Measurements from ENCODE around the gene AKNA. TPM values are rescaled to one million over a fixed set of nuclear protein-coding genes. Genes with fewer than 3 reads are reported as not detected.

Gene AKNA, protein sequence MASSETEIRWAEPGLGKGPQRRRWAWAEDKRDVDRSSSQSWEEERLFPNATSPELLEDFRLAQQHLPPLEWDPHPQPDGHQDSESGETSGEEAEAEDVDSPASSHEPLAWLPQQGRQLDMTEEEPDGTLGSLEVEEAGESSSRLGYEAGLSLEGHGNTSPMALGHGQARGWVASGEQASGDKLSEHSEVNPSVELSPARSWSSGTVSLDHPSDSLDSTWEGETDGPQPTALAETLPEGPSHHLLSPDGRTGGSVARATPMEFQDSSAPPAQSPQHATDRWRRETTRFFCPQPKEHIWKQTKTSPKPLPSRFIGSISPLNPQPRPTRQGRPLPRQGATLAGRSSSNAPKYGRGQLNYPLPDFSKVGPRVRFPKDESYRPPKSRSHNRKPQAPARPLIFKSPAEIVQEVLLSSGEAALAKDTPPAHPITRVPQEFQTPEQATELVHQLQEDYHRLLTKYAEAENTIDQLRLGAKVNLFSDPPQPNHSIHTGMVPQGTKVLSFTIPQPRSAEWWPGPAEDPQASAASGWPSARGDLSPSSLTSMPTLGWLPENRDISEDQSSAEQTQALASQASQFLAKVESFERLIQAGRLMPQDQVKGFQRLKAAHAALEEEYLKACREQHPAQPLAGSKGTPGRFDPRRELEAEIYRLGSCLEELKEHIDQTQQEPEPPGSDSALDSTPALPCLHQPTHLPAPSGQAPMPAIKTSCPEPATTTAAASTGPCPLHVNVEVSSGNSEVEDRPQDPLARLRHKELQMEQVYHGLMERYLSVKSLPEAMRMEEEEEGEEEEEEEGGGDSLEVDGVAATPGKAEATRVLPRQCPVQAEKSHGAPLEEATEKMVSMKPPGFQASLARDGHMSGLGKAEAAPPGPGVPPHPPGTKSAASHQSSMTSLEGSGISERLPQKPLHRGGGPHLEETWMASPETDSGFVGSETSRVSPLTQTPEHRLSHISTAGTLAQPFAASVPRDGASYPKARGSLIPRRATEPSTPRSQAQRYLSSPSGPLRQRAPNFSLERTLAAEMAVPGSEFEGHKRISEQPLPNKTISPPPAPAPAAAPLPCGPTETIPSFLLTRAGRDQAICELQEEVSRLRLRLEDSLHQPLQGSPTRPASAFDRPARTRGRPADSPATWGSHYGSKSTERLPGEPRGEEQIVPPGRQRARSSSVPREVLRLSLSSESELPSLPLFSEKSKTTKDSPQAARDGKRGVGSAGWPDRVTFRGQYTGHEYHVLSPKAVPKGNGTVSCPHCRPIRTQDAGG (N-terminal part only)
- total RNA-seq (2021; fragmentation: NEBNext Ultra II Directional; extraction: Animal tissue kit (Norgen Biotek cat#: 25700)) (25.9 and 27.4 TPM in 2 replicates), polyA plus RNA-seq (2011; rRNA removed) (21.0 and 28.3 TPM in 2 replicates), polyA minus RNA-seq (2011; rRNA and poly(A)+ RNA removed) (21.8 and 26.9 TPM in 2 replicates)
- polyA plus RNA-seq (2011; cell fraction: cytosol; rRNA removed), result 18.3 TPM
- 62.7 TPM for polyA plus RNA-seq (2011; cell fraction: nucleus; rRNA removed)
- polyA plus RNA-seq (2012, experiment 1 of 2), result 16.3 to 28.1 TPM (median 25.3 TPM) in 4 replicates
- 16.4 TPM for polyA plus RNA-seq (2012, experiment 2 of 2)
- 16.0 TPM for polyA plus RNA-seq (2013, experiment 1 of 2)
- polyA plus RNA-seq (2013, experiment 2 of 2), result 15.2 TPM
- 32.5 TPM for polyA minus RNA-seq (2011; cell fraction: cytosol; rRNA and poly(A)+ RNA removed)
- 36.8 TPM for polyA minus RNA-seq (2011; cell fraction: nucleus; rRNA and poly(A)+ RNA removed)
- long read RNA-seq, experiment 1, full-length matches to known transcripts, result 2 of 22 reads
- long read RNA-seq, experiment 1, partial matches to known transcripts, result 16 of 22 reads
- long read RNA-seq, experiment 1, other reads (novel, unspliced or antisense), result 4 of 22 reads
- long read RNA-seq, experiment 2, result 0 reads

GRCh38 chr9:114387680-114388356, at the start of gene AKNA:
Gene AKNA, minus strand, starts transcription at chr9:114387982. Its CDS starts 6,649 bp downstream, at chr9:114381333.
- H3K27ac ChIP-seq (ENCODE audit: low read depth, low read length), result no peak within 1 kb of the TSS
- H2BK12ac ChIP-seq (ENCODE audit: low read depth, low read length), result peak within 1 kb of the TSS; percentile 94
- peak within 1 kb of the TSS; percentile 51 for H2BK120ac ChIP-seq (replicated peaks; ENCODE audit: low read depth, low read length)
- no peak within 1 kb of the TSS for H3K14ac ChIP-seq (ENCODE audit: insufficient read length)
- 25% methylated on average over 24 of the region's 25 CpGs; no CpG with 5 or more reads in 1 of the 2 experiments for WGBS, 2 experiments (ENCODE audit: extremely low coverage in 1 of 2, insufficient coverage in 1 of 2, insufficient read length in 1 of 2, insufficient replicate concordance in 2 of 2, low coverage in 1 of 2, low lambda C conversion rate in 2 of 2, missing lambda C conversion rate in 1 of 2)
- peaks cover 3% of the 10 kb centered on the region; the same call in 1 of the 2 replicates for H3K79me1 ChIP-seq (ENCODE audit: low read depth, low read length)
- H2BK5ac ChIP-seq (ENCODE audit: low read depth, low read length), result peak within 1 kb of the TSS; percentile 69; the same call in 1 of the 2 replicates
- no peak within 1 kb of the TSS for H3K56ac ChIP-seq (replicated peaks; ENCODE audit: insufficient read length, low read depth, low read length)
- H3K23me2 ChIP-seq (ENCODE audit: low read depth, low read length), result no peaks in the 10 kb centered on the region
- H3K36me3 ChIP-seq (ENCODE audit: control insufficient read depth in 2 of 4, insufficient read depth in 4 of 4, low read length in 3 of 4), result peaks cover 0 to 2% (median 0%) of the 10 kb centered on the region in 4 experiments; a peak in 1 of 8 replicates
- H3K79me2 ChIP-seq (ENCODE audit: control insufficient read depth in 1 of 2, insufficient read depth in 2 of 2, low read length in 2 of 2), result peaks cover 0 to 6% of the 10 kb centered on the region in 2 experiments; a peak in 1 of 4 replicates
- ChIA-PET CTCF (ENCODE audit: partially characterized antibody) (interaction anchor here (0.9 to 4.6 kb wide), 11 partner anchors 13 to 293 kb away, joined by 3 to 20 read pairs (median 4); no protein-coding TSS in a partner anchor), POLR2A (ENCODE audit: partially characterized antibody) (interaction anchor here (0.6 to 10.9 kb wide), 10 partner anchors 9 to 355 kb away, joined by 3 to 67 read pairs (median 4); no protein-coding TSS in a partner anchor)
- H4K5ac ChIP-seq (ENCODE audit: insufficient read length, low read depth, low read length), result peak within 1 kb of the TSS; percentile 18
- peak within 1 kb of the TSS; percentile 98 for H2BK20ac ChIP-seq (ENCODE audit: low read length)
- no peak within 1 kb of the TSS for H3K23ac ChIP-seq (ENCODE audit: insufficient read length)
- H3K9me3 ChIP-seq (ENCODE audit: insufficient read depth in 2 of 2, low read depth in 1 of 2, low read length in 1 of 2), result no peaks in the 10 kb centered on the region
- H4K8ac ChIP-seq (ENCODE audit: extremely low read depth, insufficient read depth, low read length), result peak within 1 kb of the TSS; percentile 77
- H2BK15ac ChIP-seq (ENCODE audit: low read length), result peak within 1 kb of the TSS; percentile 89
- H4K91ac ChIP-seq (replicated peaks; ENCODE audit: insufficient read length, low read length), result peak within 1 kb of the TSS; percentile 95
- H2AFZ ChIP-seq (ENCODE audit: low read length), result no peak within 1 kb of the TSS
- DNase-seq (ENCODE audit: low read depth in 1 of 2, low spot score in 2 of 2) (peak in 1 of 2 experiments; percentile 71), FAIRE-seq (peak; percentile 7)
- peak within 1 kb of the TSS; percentile 94; the same call in 1 of the 2 replicates for H2AK5ac ChIP-seq (ENCODE audit: low read depth, low read length)
- peak within 1 kb of the TSS in 3 of 4 experiments; percentile 10 to 46 (median 26); a peak in 6 of 8 replicates for H3K4me3 ChIP-seq (ENCODE audit: extremely low read depth in 1 of 4, insufficient read depth in 2 of 4, low read depth in 3 of 4, low read length in 4 of 4)
- peak within 1 kb of the TSS in 2 of 4 experiments; percentile 24 to 25; a peak in 3 of 7 replicates for H3K9ac ChIP-seq (replicated peaks in 1 of 4; ENCODE audit: extremely low read depth in 1 of 4, low read depth in 3 of 4, low read length in 3 of 4)
- H3K27me3 ChIP-seq (replicated peaks in 1 of 4; ENCODE audit: control insufficient read depth in 3 of 4, extremely low read depth in 1 of 4, insufficient read depth in 3 of 4, low read length in 3 of 4), result no peaks in the 10 kb centered on the region; a peak in 1 of 7 replicates
- peak within 1 kb of the TSS; percentile 43 to 56 for H3K4me2 ChIP-seq (ENCODE audit: insufficient read depth in 1 of 2, low read depth in 2 of 2, low read length in 2 of 2)
- no peaks in the 10 kb centered on the region for H4K20me1 ChIP-seq (replicated peaks in 1 of 2; ENCODE audit: control insufficient read depth in 1 of 2, insufficient read depth in 2 of 2, low read length in 2 of 2)
- H3K18ac ChIP-seq (ENCODE audit: extremely low read depth, low read length), result peak within 1 kb of the TSS; percentile 42
- peak within 1 kb of the TSS; percentile 76 for H3K4ac ChIP-seq (replicated peaks; ENCODE audit: insufficient read length, low read depth, low read length)
- H3K4me1 ChIP-seq (replicated peaks in 1 of 4; ENCODE audit: control insufficient read depth in 3 of 4, insufficient read depth in 4 of 4, low read length in 3 of 4), result peaks cover 19 to 51% (median 35%) of the 10 kb centered on the region in 4 experiments
- TF ChIP-seq CREB1 (IDR thresholded peaks at IDR 0.05) (0 out of 2 replicates have a peak, but pooled peaks have one; percentile 17), KDM1A (IDR thresholded peaks at IDR 0.05; ENCODE audit: borderline replicate concordance, low read length) (peak; percentile 93)
